Cardiac fibroblast (primary cell): ENCODE data around the gene C1orf174.

ENCODE experiments used
- DNase-seq, 2 donors: peaks; one replicate each; pipeline versions ENCODE4 v3.0.0 to v3.0.0-alpha.2; 2010; ENCODE audit warnings: low read depth in 2 of 2
- H3K4me3 ChIP-seq, 2 donors: replicated peaks in 1 of 2; 1 replicate in 1 of 2; 2 replicates in 1 of 2; pipeline ENCODE4 v1.5.1; 2011; ENCODE audit warnings: low read depth in 2 of 2, low read length in 2 of 2, mild to moderate bottlenecking in 2 of 2, moderate library complexity in 1 of 2
- CTCF ChIP-seq: IDR thresholded peaks from one replicate; pipeline ENCODE4 v1.5.1; 2011; ENCODE audit warnings: low read depth, mild to moderate bottlenecking, low read length, inconsistent platforms

Gene C1orf174

DNA sequence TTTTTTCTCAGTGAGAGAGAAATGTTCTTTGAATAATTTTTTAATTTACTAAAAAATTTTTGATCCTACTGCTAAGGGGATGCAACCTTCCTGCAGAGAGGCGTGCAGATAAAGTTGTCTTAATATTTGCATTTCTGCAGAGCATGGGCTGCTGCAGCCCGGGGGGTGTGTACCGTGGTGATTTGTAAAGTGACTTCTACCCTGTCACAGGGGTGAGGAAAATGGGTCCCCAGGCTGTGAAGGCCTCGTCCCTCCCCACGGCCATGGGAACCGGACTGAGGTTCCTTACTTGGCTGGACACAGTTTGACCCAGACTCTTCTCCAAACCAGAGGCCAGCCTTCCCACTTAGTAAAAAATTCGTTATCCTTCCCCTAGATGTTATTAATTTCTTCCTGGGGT is 9.5 kb upstream of the C1orf174 start:
- no peak for TF ChIP-seq CTCF
- DNase-seq: no peak
- no peak overlapping the region for H3K4me3 ChIP-seq

DNA sequence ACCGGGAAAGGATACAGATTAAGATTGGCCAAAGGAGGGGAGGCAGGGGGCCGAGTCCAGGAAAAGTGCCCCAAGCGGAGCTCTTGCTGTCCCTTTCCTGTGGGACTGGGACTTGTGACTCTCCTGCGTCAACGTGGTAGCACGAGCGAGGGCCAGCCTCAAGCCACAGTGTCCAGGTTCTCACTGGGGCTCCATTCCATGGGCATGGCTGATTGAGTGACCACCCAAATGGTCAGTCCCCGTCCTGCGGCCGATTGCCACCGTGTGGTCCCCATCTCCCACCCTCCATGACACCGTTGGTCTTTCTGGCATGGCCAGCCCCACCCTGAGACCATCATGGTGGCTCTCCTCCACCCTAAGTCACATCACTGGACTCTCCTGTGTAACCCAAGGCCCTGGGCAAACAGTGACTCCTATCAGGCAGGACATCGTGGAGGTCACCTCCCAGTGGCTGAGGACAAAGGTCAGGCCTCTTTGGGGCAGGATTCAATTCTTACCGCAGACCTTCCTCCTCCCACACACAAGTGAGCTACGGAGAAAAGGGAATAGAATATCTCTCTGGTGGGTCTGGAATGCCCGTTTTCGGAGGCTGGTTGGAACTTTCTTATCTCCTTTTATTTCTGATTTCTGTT is 8.9 kb upstream of the C1orf174 start:
- no peak for DNase-seq
- no peak overlapping the region for H3K4me3 ChIP-seq
- TF ChIP-seq CTCF: no peak

GRCh38 chr1:3907621-3908165 is 7.6 kb upstream of the C1orf174 start:
- H3K4me3 ChIP-seq: no peak overlapping the region
- DNase-seq: no peak
- TF ChIP-seq CTCF: no peak

DNA sequence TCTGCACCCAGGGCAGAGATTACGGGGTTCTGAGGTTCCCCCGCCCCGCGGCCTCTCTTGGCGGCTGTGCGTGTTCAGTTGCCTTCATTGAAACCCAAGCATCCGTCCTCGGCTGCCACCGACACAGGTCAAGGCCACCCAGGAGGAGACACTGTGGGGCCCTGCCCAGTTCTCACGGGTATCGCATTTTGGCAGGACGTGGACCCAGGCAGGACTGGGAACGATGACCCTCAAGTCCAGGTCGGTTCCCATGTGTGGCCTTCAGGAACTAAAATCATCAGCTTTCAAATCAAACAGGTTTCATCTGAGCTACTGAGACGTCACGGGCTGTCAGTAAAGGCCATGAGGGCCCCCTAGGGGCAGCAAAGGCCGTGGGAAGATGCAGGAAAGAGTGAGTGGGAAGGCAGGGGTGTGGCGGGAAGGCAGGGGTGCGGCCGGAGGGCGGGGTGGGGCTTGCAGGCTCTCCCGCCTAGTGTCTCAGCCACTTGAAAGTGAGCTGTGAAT is 7.0 kb upstream of the C1orf174 start:
- no peak for DNase-seq
- no peak for TF ChIP-seq CTCF
- no peak overlapping the region for H3K4me3 ChIP-seq

DNA sequence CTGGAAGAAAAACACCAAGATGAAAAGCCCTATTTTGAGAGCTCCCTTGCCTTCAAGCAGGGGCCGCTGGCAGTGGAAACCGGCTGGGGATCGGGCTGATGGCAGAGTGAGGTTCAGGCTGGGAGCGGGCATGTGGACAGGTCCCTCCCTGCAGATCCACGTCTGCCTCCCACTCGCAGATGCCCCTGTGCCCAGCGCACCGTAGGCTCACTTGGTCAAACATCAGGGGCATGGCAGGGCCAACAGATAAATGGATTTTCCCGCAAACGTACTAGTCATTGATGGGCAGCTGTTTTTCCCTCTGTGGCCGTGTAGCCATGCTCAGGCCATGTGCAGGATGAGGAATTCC is 6.6 kb upstream of the C1orf174 start:
- no peak for TF ChIP-seq CTCF
- DNase-seq: no peak
- H3K4me3 ChIP-seq: no peak overlapping the region

DNA sequence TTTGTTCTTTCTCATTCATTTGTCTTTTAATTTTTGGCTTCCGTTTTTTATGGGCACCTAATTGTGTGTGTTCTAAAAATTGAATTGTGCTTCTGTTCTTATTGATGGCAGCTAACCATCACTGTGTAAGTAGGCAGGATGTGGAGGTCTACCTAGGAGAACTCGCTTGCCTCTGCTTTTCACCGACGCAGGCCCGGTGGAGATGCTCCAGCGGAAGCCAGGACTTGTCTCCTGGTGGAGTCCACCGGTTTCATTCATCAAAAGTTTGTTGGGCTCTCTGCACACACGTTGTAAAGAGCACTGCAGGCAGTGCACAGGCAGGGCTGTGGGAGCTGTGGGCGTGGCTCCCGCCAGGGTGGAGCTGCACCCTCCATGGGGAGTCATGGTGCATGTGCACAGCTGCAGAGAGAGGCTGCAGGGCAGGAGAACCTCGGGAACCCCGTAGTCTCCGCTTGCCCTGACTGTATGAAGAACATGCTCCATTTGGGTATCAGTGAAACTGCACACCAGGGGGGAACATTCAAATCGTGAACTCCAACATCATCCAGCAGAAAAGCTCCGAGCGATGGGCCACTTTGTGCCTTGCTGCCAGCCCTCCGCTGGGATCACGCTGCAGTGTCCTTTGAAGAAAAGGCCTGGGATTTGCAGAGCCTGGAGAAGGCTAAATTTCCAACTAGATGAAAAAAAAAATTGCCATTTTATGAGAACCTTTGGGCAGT is 6.0 kb upstream of the C1orf174 start:
- no peak overlapping the region for H3K4me3 ChIP-seq
- TF ChIP-seq CTCF: no peak
- DNase-seq: no peak
